Liver (tissue), 9 donors: ENCODE results near the gene FAM83E. TPM values are rescaled to one million over a fixed set of nuclear protein-coding genes. Genes with fewer than 3 reads are reported as not detected.

Experiments used
- DNase-seq: peaks from one replicate; pipeline ENCODE4 v3.0.0-alpha.2; 2017; ENCODE audit warnings: low spot score
- H3K27ac ChIP-seq, 2 donors: one replicate each; pipeline ENCODE4 v1.7.0; 2013; ENCODE audit warnings: inconsistent platforms in 2 of 2, low read length in 2 of 2, control low read depth in 1 of 2, low read depth in 1 of 2, mild to moderate bottlenecking in 1 of 2
- H3K27me3 ChIP-seq, 4 donors: one replicate each; pipeline versions ENCODE4 v1.6.1 to v1.7.0; 2013; ENCODE audit warnings: low read length in 3 of 4, inconsistent platforms in 1 of 4, mild to moderate bottlenecking in 1 of 4, moderate library complexity in 1 of 4; ENCODE audit not compliant: control insufficient read depth in 4 of 4, insufficient read depth in 4 of 4
- H3K36me3 ChIP-seq, 4 donors: one replicate each; pipeline versions ENCODE4 v1.6.1 to v1.7.0; 2013; ENCODE audit warnings: low read length in 3 of 4, mild to moderate bottlenecking in 3 of 4, low read depth in 1 of 4, moderate library complexity in 1 of 4; ENCODE audit not compliant: control insufficient read depth in 4 of 4, insufficient read depth in 3 of 4
- H3K4me1 ChIP-seq, 4 donors: one replicate each; pipeline versions ENCODE4 v1.6.1 to v1.7.0; 2013; ENCODE audit warnings: low read length in 3 of 4, mild to moderate bottlenecking in 3 of 4, moderate library complexity in 1 of 4; ENCODE audit not compliant: control insufficient read depth in 4 of 4, insufficient read depth in 4 of 4
- H3K4me3 ChIP-seq, 3 donors: one replicate each; pipeline versions ENCODE4 v1.6.1 to v1.7.0; 2013; ENCODE audit warnings: low read length in 3 of 3, control low read depth in 1 of 3, low read depth in 1 of 3, mild to moderate bottlenecking in 1 of 3
- H3K9ac ChIP-seq, 2 donors: one replicate each; pipeline ENCODE4 v1.7.0; 2013; ENCODE audit warnings: low read length in 2 of 2, mild to moderate bottlenecking in 2 of 2, moderate library complexity in 2 of 2, control low read depth in 1 of 2, low read depth in 1 of 2
- H3K9me3 ChIP-seq, 4 donors: one replicate each; pipeline versions ENCODE4 v1.6.1 to v1.7.0; 2013; ENCODE audit warnings: low read length in 3 of 4; ENCODE audit not compliant: control insufficient read depth in 4 of 4
- ATF3 ChIP-seq: IDR thresholded peaks from 2 replicates; pipeline ENCODE4 v1.6.1; 2016; ENCODE audit warnings: antibody characterized with exemption
- CTCF ChIP-seq: fragments of 150-350 bp; IDR thresholded peaks from 2 replicates; pipeline ENCODE4 v1.5.1; 2017; ENCODE audit warnings: improper control_type of control experiment, low read depth, low read length; ENCODE audit not compliant: missing input control
- EGR1 ChIP-seq, 2 donors: IDR thresholded peaks; 2 replicates each; pipeline ENCODE4 v1.6.1; 2016 to 2018; ENCODE audit warnings: antibody characterized with exemption in 2 of 2, low read depth in 2 of 2
- FOXA1 ChIP-seq: IDR thresholded peaks from 2 replicates; pipeline ENCODE4 v1.6.1; 2016; ENCODE audit warnings: antibody characterized with exemption
- FOXA2 ChIP-seq: IDR thresholded peaks from 2 replicates; pipeline ENCODE4 v1.6.1; 2016; ENCODE audit warnings: antibody characterized with exemption
- GABPA ChIP-seq, 2 donors: IDR thresholded peaks in 1 of 2; conservative IDR thresholded peaks in 1 of 2; 2 replicates each; pipeline ENCODE4 v1.6.1; 2016; ENCODE audit warnings: antibody characterized with exemption in 2 of 2, mild to moderate bottlenecking in 1 of 2, moderate library complexity in 1 of 2
- HNF4A ChIP-seq, 2 donors: conservative IDR thresholded peaks; 2 replicates each; pipeline ENCODE4 v1.6.1; 2016; ENCODE audit warnings: antibody characterized with exemption in 2 of 2, mild to moderate bottlenecking in 2 of 2
- HNF4G ChIP-seq: IDR thresholded peaks from 2 replicates; pipeline ENCODE4 v1.6.1; 2016; ENCODE audit warnings: antibody characterized with exemption
- JUND ChIP-seq, 2 donors: IDR thresholded peaks; 2 replicates each; pipeline ENCODE4 v1.6.1; 2016; ENCODE audit warnings: antibody characterized with exemption in 2 of 2
- MAX ChIP-seq: IDR thresholded peaks from 2 replicates; pipeline ENCODE4 v1.6.1; 2016; ENCODE audit warnings: antibody characterized with exemption
- NR2F2 ChIP-seq: IDR thresholded peaks from 2 replicates; pipeline ENCODE4 v1.6.1; 2016; ENCODE audit warnings: antibody characterized with exemption
- RAD21 ChIP-seq, 2 donors: IDR thresholded peaks; 2 replicates each; pipeline ENCODE4 v1.6.1; 2016; ENCODE audit warnings: antibody characterized with exemption in 2 of 2, mild to moderate bottlenecking in 2 of 2
- REST ChIP-seq: IDR thresholded peaks from 2 replicates; pipeline ENCODE4 v1.6.1; 2016; ENCODE audit warnings: antibody characterized with exemption, mild to moderate bottlenecking
- RXRA ChIP-seq, 2 donors: IDR thresholded peaks; 2 replicates each; pipeline ENCODE4 v1.6.1; 2017 to 2018; ENCODE audit warnings: antibody characterized with exemption in 2 of 2, mild to moderate bottlenecking in 1 of 2
- SP1 ChIP-seq: IDR thresholded peaks from 2 replicates; pipeline ENCODE4 v1.6.1; 2018; ENCODE audit warnings: antibody characterized with exemption, mild to moderate bottlenecking
- TAF1 ChIP-seq: conservative IDR thresholded peaks from 2 replicates; pipeline ENCODE4 v1.6.1; 2016; ENCODE audit warnings: antibody characterized with exemption, mild to moderate bottlenecking
- YY1 ChIP-seq: IDR thresholded peaks from 2 replicates; pipeline ENCODE4 v1.6.1; 2016; ENCODE audit warnings: antibody characterized with exemption, mild to moderate bottlenecking
- ZBTB33 ChIP-seq: IDR thresholded peaks from 2 replicates; pipeline ENCODE4 v1.6.1; 2016; ENCODE audit warnings: antibody characterized with exemption
- WGBS: extraction: QIAGEN DNeasy Blood & Tissue Kit; methylation state at CpG from one replicate; pipeline ENCODE4 v1.1.7; 2013; 5-methylcytosine and 5-hydroxymethylcytosine counted together
- polyA plus RNA-seq, 2 donors: library from polyadenylated mRNA; stranded (reverse) in 1 of 2; unstranded in 1 of 2; fragments of 200-250 nt in 1 of 2; fragments of >200 nt in 1 of 2; fragmentation: Nextera tagmentation in 1 of 2; extraction: Ambion mirVana in 1 of 2; gene quantifications; one replicate each; pipeline versions ENCODE4 v1.2.1 to v1.2.3, GENCODE V29; 2013 to 2015
- total RNA-seq, 2 donors: library from RNA; depleted of rRNA; stranded (reverse); fragments of >200 nt; gene quantifications; one replicate each; pipeline ENCODE4 v1.2.3, GENCODE V29; 2014
- donor health status: healthy.
- donor health status: healthy.
- donor health status: healthy.
- donor health status: healthy.
- donor health status: healthy.

The FAM83E gene
- total and polyA plus RNA-seq, 4 donors = 0.20 to 0.42 (median 0.33) TPM; not detected in 1

- Histone ChIP-seq H3K27me3 (no peaks in the 10 kb centered on the region), H3K9me3 (no peaks in the 10 kb centered on the region), H3K36me3 (peaks cover 0 to 7% (median 1%) of the 10 kb centered on the region in 4 donors), H3K9ac (peak overlapping the region; percentile 33 to 40), H3K4me1 (peaks cover 14 to 66% (median 38%) of the 10 kb centered on the region in 4 donors), H3K27ac (peak overlapping the region; percentile 98 to 99), H3K4me3 (peak overlapping the region in 2 of 3 donors; percentile 1 to 14)
- no peak for TF ChIP-seq CTCF
- TF ChIP-seq NR2F2 = no peak
- TF ChIP-seq GABPA (IDR thresholded peaks at IDR 0.05 in 1 of 2, conservative IDR thresholded peaks at IDR 0.05 in 1 of 2) = no peak
- no peak for TF ChIP-seq FOXA2
- no peak for TF ChIP-seq ZBTB33
- TF ChIP-seq RAD21 (IDR thresholded peaks at IDR 0.05) = no peak
- no peak for TF ChIP-seq TAF1
- TF ChIP-seq RXRA (IDR thresholded peaks at IDR 0.05) = no peak
- TF ChIP-seq SP1 = no peak
- no peak for TF ChIP-seq REST
- TF ChIP-seq YY1 = no peak
- no peak for TF ChIP-seq ATF3
- no peak for TF ChIP-seq FOXA1
- no peak for TF ChIP-seq JUND (IDR thresholded peaks at IDR 0.05)
- TF ChIP-seq HNF4A (conservative IDR thresholded peaks at IDR 0.05) = no peak
- no peak for TF ChIP-seq MAX
- TF ChIP-seq HNF4G = no peak
- TF ChIP-seq EGR1 (IDR thresholded peaks at IDR 0.05; ENCODE audit: low read depth in 2 of 2) = no peak
- 53% methylated on average over 7 of the region's 7 CpGs for WGBS
- no peak for DNase-seq
Measured at GRCh38 chr19:48634036-48634342, 19.1 kb upstream of the FAM83E start.
